ENCODE results near the gene KIF1A. TPM values are rescaled to one million over a fixed set of nuclear protein-coding genes. Genes with fewer than 3 reads are reported as not detected.
A peak's percentile ranks its signal among the peaks of the same experiment; 100 is the strongest.
"Not testable (repeated sequence)": the region's sequence is repeated elsewhere in the genome, so short reads cannot be mapped to it uniquely, and the experiment has no call there.

Gene KIF1A
- polyA plus RNA-seq, 4 donors, result 7.4 to 11.6 (median 10.6) TPM

DNA sequence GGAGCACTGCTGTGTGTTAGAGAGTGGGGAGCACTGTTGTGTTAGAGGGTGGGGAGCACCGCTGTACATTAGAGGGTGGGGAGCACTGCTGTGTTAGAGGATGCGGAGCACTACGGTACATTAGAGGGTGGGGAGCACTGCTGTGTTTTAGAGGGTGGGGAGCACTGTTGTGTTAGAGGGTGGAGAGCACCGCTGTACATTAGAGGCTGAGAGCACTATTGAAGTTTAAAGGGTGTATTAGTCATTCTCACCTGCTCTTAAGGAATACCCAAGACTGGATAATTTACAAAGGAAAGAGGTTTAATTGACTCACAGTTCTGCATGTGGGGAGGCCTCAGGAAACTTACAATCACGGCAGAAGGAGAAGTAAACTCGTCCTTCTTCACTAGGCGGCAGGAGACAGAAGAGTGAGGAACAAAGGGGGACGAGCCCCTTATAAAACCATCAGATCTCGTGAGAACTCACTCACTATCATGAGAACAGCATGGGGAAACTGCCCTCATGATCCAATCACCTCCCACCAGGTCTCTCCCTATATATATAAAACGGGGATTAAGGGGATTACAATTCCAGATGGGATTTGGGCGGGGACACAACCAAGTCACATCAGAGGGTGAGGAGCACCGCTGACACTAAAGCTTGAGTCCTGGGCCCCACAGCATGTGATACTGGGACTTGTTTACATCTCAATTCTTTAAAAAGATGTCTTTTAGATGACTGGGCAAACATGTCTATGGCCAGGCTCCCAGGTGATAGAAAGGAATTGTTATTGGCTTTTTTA is 29.1 kb upstream of the KIF1A start:
- DNase-seq (ENCODE audit: low read depth in 4 of 4, low spot score in 3 of 4), result no peak

GRCh38 chr2:240847817-240848216 is 27.8 kb upstream of the KIF1A start:
- DNase-seq (ENCODE audit: low read depth in 4 of 4, low spot score in 3 of 4), result no peak

- DNase-seq (ENCODE audit: low read depth in 4 of 4, low spot score in 3 of 4), result no peak
Observed at GRCh38 chr2:240846873-240847595, 27.0 kb upstream of the KIF1A start.

DNA sequence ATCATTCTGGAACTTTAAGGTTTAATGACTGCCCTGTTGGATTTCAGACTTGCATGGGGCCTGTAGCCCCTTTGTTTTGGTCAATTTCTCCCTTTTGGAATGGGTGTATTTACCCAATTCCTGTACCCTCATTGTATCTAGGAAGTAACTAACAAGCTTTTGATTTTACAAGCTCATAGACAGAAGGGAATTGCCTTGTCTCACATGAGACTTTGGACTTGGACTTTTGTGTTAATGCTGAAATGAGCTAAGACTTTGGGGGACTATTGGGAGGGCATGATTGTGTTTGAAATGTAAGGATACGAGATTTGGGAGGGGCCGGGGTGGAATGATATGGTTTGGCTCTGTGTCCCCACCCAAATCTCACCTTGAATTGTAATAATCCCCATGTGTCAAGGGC is 26.3 kb upstream of the KIF1A start:
- not testable (repeated sequence) for DNase-seq (ENCODE audit: low read depth in 4 of 4, low spot score in 3 of 4)

- peak in 1 of 4 donors; percentile 65 for DNase-seq (ENCODE audit: low read depth in 4 of 4, low spot score in 3 of 4)
Observed at GRCh38 chr2:240840435-240841060, 20.5 kb upstream of the KIF1A start.

GRCh38 chr2:240839152-240840143 is 19.4 kb upstream of the KIF1A start:
- DNase-seq (ENCODE audit: low read depth in 4 of 4, low spot score in 3 of 4), result no peak

DNA sequence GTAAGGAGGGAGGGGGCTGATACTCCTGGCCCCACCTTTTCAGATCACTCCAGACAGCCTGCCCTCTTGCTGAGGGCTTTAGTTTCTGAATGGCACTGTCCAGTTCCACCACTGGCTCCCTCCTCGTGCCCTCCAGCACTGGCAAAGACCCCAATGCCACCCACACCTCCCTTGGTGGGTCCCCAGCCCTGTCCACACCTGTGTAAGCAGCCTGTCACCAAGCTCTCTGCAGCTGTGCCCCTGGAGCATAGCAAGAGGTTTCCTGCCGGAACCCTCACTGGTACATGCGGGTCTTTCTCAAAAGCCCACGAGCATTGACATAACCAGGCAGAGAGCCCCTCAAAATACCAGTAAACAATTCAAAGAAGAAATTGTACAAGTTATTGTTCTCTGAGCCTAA is 17.6 kb upstream of the KIF1A start:
- no peak for DNase-seq (ENCODE audit: low read depth in 4 of 4, low spot score in 3 of 4)

- no peak for DNase-seq (ENCODE audit: low read depth in 4 of 4, low spot score in 3 of 4)
Observed at GRCh38 chr2:240836781-240837467, 16.9 kb upstream of the KIF1A start.

DNA sequence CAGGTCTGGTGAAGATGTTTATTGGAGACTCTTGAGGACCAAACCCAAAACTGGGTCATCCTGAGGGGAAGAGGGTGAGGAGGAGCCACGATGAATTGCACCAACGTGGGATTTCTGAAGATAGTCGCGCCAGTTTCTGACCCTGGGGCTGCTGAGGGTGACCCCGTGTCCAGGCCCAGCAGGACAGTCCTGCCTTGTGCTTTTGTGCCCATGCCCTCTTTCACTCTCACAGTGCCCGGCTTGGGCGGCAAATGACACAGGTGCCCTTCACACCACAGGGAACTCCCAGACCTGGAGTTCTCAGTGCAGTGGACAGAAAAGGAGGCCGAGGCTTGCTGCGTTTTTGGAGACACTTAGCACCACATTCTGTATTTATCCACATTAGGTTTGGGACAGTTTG is 15.5 kb upstream of the KIF1A start:
- DNase-seq (ENCODE audit: low read depth in 4 of 4, low spot score in 3 of 4), result no peak

DNA sequence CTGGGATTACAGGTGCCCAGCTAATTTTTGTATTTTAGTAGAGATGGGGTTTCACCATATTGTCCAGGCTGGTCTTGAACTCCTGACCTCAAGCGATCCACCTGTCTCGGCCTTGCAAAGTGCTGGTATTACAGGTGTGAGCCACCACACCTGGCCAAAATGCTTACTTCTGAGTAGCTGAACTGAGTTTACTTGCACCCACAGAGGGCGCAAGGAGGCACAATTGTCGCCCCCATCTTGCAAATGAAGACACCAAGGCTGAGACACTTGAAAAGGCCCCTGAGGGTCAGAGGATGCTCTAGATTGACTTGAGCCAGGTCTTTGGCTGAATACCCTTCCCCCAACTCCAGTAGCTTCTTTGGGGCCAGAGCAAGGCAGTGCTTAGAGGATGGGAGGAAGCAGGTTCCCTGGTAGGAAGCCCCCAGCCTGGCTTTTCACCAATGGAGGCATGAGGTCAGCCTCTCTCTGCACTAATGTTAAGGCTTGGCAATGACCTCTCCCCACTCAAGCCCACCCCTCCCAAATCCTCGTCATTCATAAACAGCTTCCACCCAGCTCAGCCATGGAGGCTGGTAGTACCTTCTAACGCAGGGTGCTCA is 14.5 kb upstream of the KIF1A start:
- DNase-seq (ENCODE audit: low read depth in 4 of 4, low spot score in 3 of 4), result no peak

DNA sequence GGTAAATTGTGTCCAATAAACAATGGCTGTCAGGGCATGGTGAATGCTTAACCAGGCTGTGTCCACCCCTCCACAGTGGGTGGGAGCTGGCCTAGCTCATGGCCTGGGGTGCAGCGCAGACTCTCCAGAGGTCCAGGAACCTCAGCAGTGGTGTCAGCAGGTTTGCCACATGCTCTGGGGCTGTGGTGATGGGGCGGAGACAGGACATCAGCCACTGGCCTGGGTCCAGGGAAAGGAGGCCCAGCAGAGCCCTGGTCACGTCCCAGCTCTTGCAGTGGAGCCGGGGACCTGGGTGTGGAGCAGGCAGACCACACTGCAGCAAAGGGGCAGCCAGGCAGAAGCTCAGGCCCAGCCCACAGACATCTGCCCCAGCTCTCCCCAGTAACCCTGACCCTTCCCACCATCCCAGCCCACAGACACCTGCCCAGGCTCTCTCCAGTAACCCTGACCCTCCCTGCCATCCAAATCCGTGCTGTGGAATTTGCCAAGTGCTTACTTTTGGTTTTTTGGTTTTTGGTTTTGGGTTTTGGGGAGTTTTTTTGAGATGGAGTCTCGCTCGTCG is 13.8 kb upstream of the KIF1A start:
- DNase-seq (ENCODE audit: low read depth in 4 of 4, low spot score in 3 of 4), result no peak

GRCh38 chr2:240832921-240833494 is 13.0 kb upstream of the KIF1A start:
- no peak for DNase-seq (ENCODE audit: low read depth in 4 of 4, low spot score in 3 of 4)

DNA sequence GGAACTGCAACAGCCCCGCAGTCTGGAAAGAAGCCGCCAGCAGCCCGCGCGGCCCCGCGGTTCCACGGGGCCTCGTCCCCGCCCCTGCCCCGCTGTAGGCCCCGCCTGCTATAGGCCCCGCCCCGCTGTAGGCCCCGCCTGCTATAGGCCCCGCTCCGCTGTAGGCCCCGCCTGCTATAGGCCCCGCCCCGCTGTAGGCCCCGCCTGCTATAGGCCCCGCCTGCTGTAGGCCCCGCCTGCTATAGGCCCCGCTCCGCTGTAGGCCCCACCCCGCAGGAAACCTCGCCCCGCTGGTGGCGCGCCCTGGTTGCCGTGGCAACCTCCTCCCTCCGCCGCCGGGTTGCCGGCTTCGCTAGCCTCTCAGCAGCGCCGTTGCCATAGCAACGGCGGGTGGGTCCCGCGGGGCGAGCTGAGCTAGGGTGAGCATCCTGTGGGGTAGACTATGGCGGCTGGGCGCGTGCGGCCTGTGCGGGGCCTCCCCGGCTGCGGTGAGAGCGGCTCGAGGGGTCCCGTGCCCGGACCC is 12.2 kb upstream of the KIF1A start:
- DNase-seq (ENCODE audit: low read depth in 4 of 4, low spot score in 3 of 4), result peak; percentile 72 to 84 (median 76)

GRCh38 chr2:240831594-240832204 is 11.7 kb upstream of the KIF1A start:
- DNase-seq (ENCODE audit: low read depth in 4 of 4, low spot score in 3 of 4), result no peak

DNA sequence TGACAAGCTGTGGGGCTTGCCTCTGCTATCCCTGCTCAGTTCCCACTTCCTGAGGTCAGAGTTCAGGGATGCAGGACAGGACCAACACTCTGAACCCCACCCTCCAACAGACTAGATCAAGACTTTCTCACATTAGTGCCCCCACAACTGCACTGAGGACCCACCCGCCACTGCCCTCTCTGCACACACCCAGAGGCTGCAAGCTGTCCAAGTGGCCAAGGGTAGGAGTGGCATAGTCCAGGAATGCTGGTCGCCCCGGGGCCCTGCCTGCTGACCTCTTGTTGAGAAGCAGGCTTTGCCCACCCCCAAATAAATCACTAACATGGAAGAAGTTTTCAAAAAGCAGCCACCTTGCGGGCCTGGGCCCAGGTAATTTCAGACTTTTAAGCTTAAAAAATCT is 5.5 kb upstream of the KIF1A start:
- no peak for DNase-seq (ENCODE audit: low read depth in 4 of 4, low spot score in 3 of 4)

DNA sequence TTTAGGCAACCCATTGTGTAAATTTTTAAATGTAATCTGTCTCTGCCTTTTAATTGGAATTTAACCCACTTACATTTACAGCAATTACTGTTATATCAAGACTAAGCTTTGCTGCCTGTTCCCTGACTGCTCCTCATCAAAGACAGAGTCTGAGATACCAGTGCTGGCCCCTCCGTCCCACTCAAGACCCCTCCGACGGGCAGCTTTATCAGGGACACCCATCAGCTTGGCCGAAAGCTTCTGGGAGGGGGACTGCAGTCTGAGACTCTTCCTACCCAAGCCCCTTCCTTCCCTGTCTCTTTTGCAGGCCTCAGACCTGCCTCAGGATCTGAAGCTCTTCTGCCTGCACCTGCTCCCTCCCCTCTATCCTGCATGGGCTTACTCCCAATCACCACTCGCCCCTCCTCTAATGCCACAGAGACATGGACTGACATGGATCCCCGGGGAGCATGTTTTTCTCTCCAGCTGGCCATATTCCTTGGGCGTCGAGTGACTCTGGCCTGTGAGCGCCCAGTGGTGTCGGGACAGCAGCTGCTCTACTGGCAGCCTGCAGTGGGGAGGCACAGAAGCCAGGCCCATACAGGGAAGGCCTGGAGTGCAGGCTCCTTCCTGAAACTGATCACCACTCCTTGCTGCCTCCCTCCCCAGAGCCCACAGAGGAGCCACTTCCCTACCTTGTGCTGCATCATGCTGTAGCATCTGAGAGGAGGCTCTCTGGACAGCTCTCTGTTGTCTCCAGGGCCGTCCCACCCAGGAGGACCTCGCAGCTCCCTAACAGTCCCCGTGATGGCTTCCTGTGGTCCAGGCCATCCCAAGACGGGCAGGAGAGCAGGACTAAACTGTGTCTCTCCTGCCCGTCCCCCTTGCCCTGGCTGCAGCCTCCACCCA is 3.7 kb upstream of the KIF1A start:
- DNase-seq (ENCODE audit: low read depth in 4 of 4, low spot score in 3 of 4), result no peak

DNA sequence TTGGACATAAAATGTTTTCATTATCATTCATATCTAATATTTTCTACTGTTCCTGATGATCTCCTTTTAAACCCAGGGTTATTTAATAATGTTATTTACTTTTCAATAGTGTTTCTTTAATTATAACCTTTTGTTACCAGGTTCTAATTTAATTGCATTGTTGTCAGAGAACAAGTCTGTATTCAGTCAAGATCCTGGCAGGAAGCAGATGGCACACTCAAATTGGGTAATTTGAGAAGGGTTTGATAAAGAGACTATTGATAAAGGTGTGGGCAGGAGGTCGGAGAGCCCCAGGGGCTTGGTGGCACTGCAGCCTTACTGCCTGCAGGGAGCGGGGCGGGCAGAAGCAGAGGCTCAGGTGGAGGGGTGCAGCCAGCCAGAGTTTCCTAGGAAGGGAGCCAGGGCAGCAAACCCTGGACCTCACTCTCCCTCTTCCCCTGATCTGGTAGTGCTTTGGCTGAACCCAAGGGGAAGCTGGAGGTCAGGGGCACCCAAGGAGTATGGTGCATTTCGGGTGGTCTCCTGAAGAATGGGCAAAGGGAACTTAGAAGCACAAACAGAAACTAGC is 2.3 kb upstream of the KIF1A start:
- DNase-seq (ENCODE audit: low read depth in 4 of 4, low spot score in 3 of 4), result no peak
